ENCODE measurements around the gene C14orf132.
"Not testable (repeated sequence)": the region's sequence is repeated elsewhere in the genome, so short reads cannot be mapped to it uniquely, and the experiment has no call there.

Gene C14orf132

DNA sequence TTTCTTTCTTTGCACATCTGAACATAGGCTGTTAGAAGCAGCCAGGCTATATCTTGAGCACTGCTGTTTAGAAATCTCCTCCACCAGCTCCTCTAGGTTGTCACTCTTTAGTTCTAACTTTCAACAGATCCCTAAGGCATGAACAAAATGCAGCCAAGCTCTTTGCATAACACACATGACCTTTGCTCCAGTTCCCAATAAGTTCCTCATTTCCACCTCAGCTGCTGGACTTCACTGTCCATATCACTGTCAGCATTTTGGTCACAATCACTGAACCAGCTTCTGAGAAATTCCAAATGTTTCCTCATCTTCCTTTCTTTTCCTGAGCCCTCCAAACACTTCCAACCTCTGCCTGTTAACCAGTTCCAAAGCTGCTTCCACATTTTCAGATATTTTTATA lies 27.6 kb upstream of the C14orf132 start:
- no peaks in the 10 kb centered on the region for H3K27me3 ChIP-seq (ENCODE audit: insufficient read depth, insufficient read length)
- no peaks in the 10 kb centered on the region for H3K36me3 ChIP-seq (ENCODE audit: insufficient read depth, insufficient read length, low read length)
- no peaks in the 10 kb centered on the region for H3K4me1 ChIP-seq (ENCODE audit: insufficient read depth, insufficient read length)
- H3K9me3 ChIP-seq (ENCODE audit: insufficient read depth, low read length) = peaks cover 29% of the 10 kb centered on the region
- no peak for TF ChIP-seq ZNF274 (IDR thresholded peaks at IDR 0.05; ENCODE audit: low read depth, low read length)
- no peak for TF ChIP-seq YY1 (IDR thresholded peaks at IDR 0.05; ENCODE audit: insufficient read depth, insufficient read length)
- no peak for TF ChIP-seq SUZ12 (IDR thresholded peaks at IDR 0.05; ENCODE audit: extremely low read depth, insufficient read depth, insufficient read length)
- DNase-seq (ENCODE audit: low read depth, low spot score) = no peak
- no peak overlapping the region for H3K4me3 ChIP-seq (ENCODE audit: insufficient read length, low read depth)
- H3K9ac ChIP-seq (ENCODE audit: insufficient read length, low read depth) = no peak overlapping the region

GRCh38 chr14:96012757-96013156 lies 26.4 kb upstream of the C14orf132 start:
- H3K9me3 ChIP-seq (ENCODE audit: insufficient read depth, low read length) = peaks cover 29% of the 10 kb centered on the region
- H3K4me3 ChIP-seq (ENCODE audit: insufficient read length, low read depth); H3K4me1 ChIP-seq (ENCODE audit: insufficient read depth, insufficient read length); H3K36me3 ChIP-seq (ENCODE audit: insufficient read depth, insufficient read length, low read length); DNase-seq (ENCODE audit: low read depth, low spot score); H3K9ac ChIP-seq (ENCODE audit: insufficient read length, low read depth); H3K27me3 ChIP-seq (ENCODE audit: insufficient read depth, insufficient read length): not testable (repeated sequence)

GRCh38 chr14:96014176-96014575 lies 25.0 kb upstream of the C14orf132 start:
- Histone ChIP-seq H3K36me3 (ENCODE audit: insufficient read depth, insufficient read length, low read length) (no peaks in the 10 kb centered on the region), H3K4me3 (ENCODE audit: insufficient read length, low read depth) (no peak overlapping the region), H3K9me3 (ENCODE audit: insufficient read depth, low read length) (peaks cover 29% of the 10 kb centered on the region), H3K9ac (ENCODE audit: insufficient read length, low read depth) (no peak overlapping the region), H3K4me1 (ENCODE audit: insufficient read depth, insufficient read length) (peaks cover 2% of the 10 kb centered on the region), H3K27me3 (ENCODE audit: insufficient read depth, insufficient read length) (no peaks in the 10 kb centered on the region)
- DNase-seq (ENCODE audit: low read depth, low spot score) = no peak
- TF ChIP-seq ZNF274 (IDR thresholded peaks at IDR 0.05; ENCODE audit: low read depth, low read length) (no peak), YY1 (IDR thresholded peaks at IDR 0.05; ENCODE audit: insufficient read depth, insufficient read length) (no peak), SUZ12 (IDR thresholded peaks at IDR 0.05; ENCODE audit: extremely low read depth, insufficient read depth, insufficient read length) (no peak)

GRCh38 chr14:96016501-96017160 lies 22.5 kb upstream of the C14orf132 start:
- no peak for DNase-seq (ENCODE audit: low read depth, low spot score)
- H3K4me3 ChIP-seq (ENCODE audit: insufficient read length, low read depth) = no peak overlapping the region

DNA sequence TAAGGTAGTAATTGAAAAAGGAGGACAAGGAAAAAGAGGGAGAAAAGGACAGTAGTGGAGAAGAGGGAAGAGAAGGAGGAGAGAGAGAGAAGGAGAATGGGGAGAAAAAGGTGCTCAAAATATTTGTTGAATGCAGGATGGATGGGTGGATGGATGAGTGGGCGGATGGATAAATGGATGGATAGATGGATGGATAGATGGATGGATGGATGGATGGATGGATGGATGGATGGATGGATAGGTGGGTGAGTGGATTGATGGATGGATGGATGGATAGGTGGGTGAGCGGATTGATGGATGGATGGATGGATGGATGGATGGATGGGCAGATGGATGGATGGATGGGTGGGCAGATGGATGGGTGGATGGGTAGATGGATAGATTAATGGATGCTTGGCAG lies 21.3 kb upstream of the C14orf132 start:
- H3K36me3 ChIP-seq (ENCODE audit: insufficient read depth, insufficient read length, low read length) = no peaks in the 10 kb centered on the region
- H3K9ac ChIP-seq (ENCODE audit: insufficient read length, low read depth) = no peak overlapping the region
- H3K4me1 ChIP-seq (ENCODE audit: insufficient read depth, insufficient read length) = peaks cover 2% of the 10 kb centered on the region
- DNase-seq (ENCODE audit: low read depth, low spot score) = no peak
- H3K4me3 ChIP-seq (ENCODE audit: insufficient read length, low read depth) = no peak overlapping the region
- peaks cover 5% of the 10 kb centered on the region; the same call in 1 of the 2 replicates for H3K9me3 ChIP-seq (ENCODE audit: insufficient read depth, low read length)
- no peaks in the 10 kb centered on the region for H3K27me3 ChIP-seq (ENCODE audit: insufficient read depth, insufficient read length)
- TF ChIP-seq ZNF274 (IDR thresholded peaks at IDR 0.05; ENCODE audit: low read depth, low read length) (no peak), SUZ12 (IDR thresholded peaks at IDR 0.05; ENCODE audit: extremely low read depth, insufficient read depth, insufficient read length) (no peak), YY1 (IDR thresholded peaks at IDR 0.05; ENCODE audit: insufficient read depth, insufficient read length) (no peak)

More at GRCh38 chr14:96016501-96017160, 22.5 kb upstream of the C14orf132 start:
- H3K9me3 ChIP-seq (ENCODE audit: insufficient read depth, low read length) = peaks cover 15% of the 10 kb centered on the region
- TF ChIP-seq YY1 (IDR thresholded peaks at IDR 0.05; ENCODE audit: insufficient read depth, insufficient read length) (no peak), SUZ12 (IDR thresholded peaks at IDR 0.05; ENCODE audit: extremely low read depth, insufficient read depth, insufficient read length) (no peak), ZNF274 (IDR thresholded peaks at IDR 0.05; ENCODE audit: low read depth, low read length) (no peak)
- H3K4me1 ChIP-seq (ENCODE audit: insufficient read depth, insufficient read length) = peaks cover 2% of the 10 kb centered on the region
- no peaks in the 10 kb centered on the region for H3K36me3 ChIP-seq (ENCODE audit: insufficient read depth, insufficient read length, low read length)
- H3K9ac ChIP-seq (ENCODE audit: insufficient read length, low read depth) = no peak overlapping the region
- H3K27me3 ChIP-seq (ENCODE audit: insufficient read depth, insufficient read length) = no peaks in the 10 kb centered on the region

GRCh38 chr14:96027431-96028355 lies 11.5 kb upstream of the C14orf132 start:
- Histone ChIP-seq H3K9ac (ENCODE audit: insufficient read length, low read depth) (no peak overlapping the region), H3K27me3 (ENCODE audit: insufficient read depth, insufficient read length) (no peaks in the 10 kb centered on the region), H3K36me3 (ENCODE audit: insufficient read depth, insufficient read length, low read length) (no peaks in the 10 kb centered on the region), H3K4me1 (ENCODE audit: insufficient read depth, insufficient read length) (peaks cover 7% of the 10 kb centered on the region), H3K9me3 (ENCODE audit: insufficient read depth, low read length) (no peaks in the 10 kb centered on the region), H3K4me3 (ENCODE audit: insufficient read length, low read depth) (no peak overlapping the region)
- TF ChIP-seq YY1 (IDR thresholded peaks at IDR 0.05; ENCODE audit: insufficient read depth, insufficient read length) = no peak
- no peak for TF ChIP-seq ZNF274 (IDR thresholded peaks at IDR 0.05; ENCODE audit: low read depth, low read length)
- no peak for TF ChIP-seq SUZ12 (IDR thresholded peaks at IDR 0.05; ENCODE audit: extremely low read depth, insufficient read depth, insufficient read length)
- DNase-seq (ENCODE audit: low read depth, low spot score) = no peak

DNA sequence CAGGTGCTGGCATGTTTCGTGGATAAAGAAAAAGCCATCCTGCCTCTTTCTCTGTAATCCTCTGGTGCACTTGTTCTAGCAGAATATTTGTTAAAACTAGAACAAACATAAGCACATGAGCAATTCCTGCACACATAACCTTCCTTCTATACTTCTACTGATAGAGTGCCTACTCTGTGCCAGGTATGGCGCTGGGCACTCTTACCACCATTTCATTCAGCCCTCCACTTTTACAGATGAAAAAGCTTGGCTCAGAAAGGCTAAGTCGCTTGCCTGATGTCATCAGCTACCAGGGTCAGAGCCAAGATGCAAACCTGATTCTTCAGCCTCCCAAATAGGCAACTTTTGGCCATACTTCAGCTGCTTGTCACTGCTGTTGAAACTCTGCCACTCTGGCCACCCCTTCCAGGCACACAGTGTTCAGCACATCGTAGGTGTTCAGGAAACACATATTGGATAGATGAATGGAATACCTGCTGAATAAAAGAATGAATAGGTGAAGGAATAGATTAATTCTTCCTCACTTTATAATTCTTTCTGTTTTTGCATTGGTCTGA lies 10.0 kb upstream of the C14orf132 start:
- Histone ChIP-seq H3K27me3 (ENCODE audit: insufficient read depth, insufficient read length) (no peaks in the 10 kb centered on the region), H3K4me1 (ENCODE audit: insufficient read depth, insufficient read length) (peaks cover 7% of the 10 kb centered on the region), H3K9ac (ENCODE audit: insufficient read length, low read depth) (no peak overlapping the region), H3K9me3 (ENCODE audit: insufficient read depth, low read length) (no peaks in the 10 kb centered on the region), H3K36me3 (ENCODE audit: insufficient read depth, insufficient read length, low read length) (no peaks in the 10 kb centered on the region), H3K4me3 (ENCODE audit: insufficient read length, low read depth) (no peak overlapping the region)
- TF ChIP-seq SUZ12 (IDR thresholded peaks at IDR 0.05; ENCODE audit: extremely low read depth, insufficient read depth, insufficient read length) = no peak
- TF ChIP-seq YY1 (IDR thresholded peaks at IDR 0.05; ENCODE audit: insufficient read depth, insufficient read length) = no peak
- no peak for TF ChIP-seq ZNF274 (IDR thresholded peaks at IDR 0.05; ENCODE audit: low read depth, low read length)
- DNase-seq (ENCODE audit: low read depth, low spot score) = no peak
